WI38 (cell line): ENCODE measurements around the gene TFDP2.

ENCODE experiments used
- H3K4me3 ChIP-seq: 2 replicates; pipeline ENCODE4 v1.5.1; 2011; ENCODE audit warnings: low read depth, mild to moderate bottlenecking, control low read depth, low read length
- CTCF ChIP-seq: IDR thresholded peaks from 2 replicates; pipeline ENCODE4 v1.5.1; 2012; ENCODE audit warnings: low read depth, mild to moderate bottlenecking, control low read depth, low read length

The TFDP2 gene

GRCh38 chr3:142148792-142149672, at the start of gene TFDP2:
TFDP2 (minus strand) TSS chr3:142149544; CDS start chr3:142101749, 47,795 bp downstream.
- peak within 1 kb of the TSS; percentile 74 for H3K4me3 ChIP-seq
- TF ChIP-seq CTCF, result no peak

GRCh38 chr3:142188846-142189245, 39.5 kb upstream of the TFDP2 start:
- TF ChIP-seq CTCF, result no peak
- H3K4me3 ChIP-seq, result no peak overlapping the region

GRCh38 chr3:142180761-142181362, 31.5 kb upstream of the TFDP2 start:
- H3K4me3 ChIP-seq, result no peak overlapping the region

GRCh38 chr3:142175478-142175877, 26.1 kb upstream of the TFDP2 start:
- TF ChIP-seq CTCF, result no peak
- H3K4me3 ChIP-seq, result no peak overlapping the region

More at GRCh38 chr3:142180761-142181362, 31.5 kb upstream of the TFDP2 start:
- peak; percentile 61 for TF ChIP-seq CTCF

GRCh38 chr3:142174559-142174958, 25.2 kb upstream of the TFDP2 start:
- H3K4me3 ChIP-seq, result no peak overlapping the region
- no peak for TF ChIP-seq CTCF

GRCh38 chr3:142168514-142168913, 19.2 kb upstream of the TFDP2 start:
- no peak for TF ChIP-seq CTCF
- no peak overlapping the region for H3K4me3 ChIP-seq

GRCh38 chr3:142165194-142165593, 15.8 kb upstream of the TFDP2 start:
- H3K4me3 ChIP-seq, result no peak overlapping the region
- TF ChIP-seq CTCF, result no peak
